HG02588 (cell line): ENCODE data around the gene GLS2.
"Not testable (repeated sequence)": the region's sequence is repeated elsewhere in the genome, so short reads cannot be mapped to it uniquely, and the experiment has no call there.

Experiments used
- ATAC-seq: cut with Tn5 transposase; IDR thresholded peaks from one replicate; pipeline ENCODE4 v1.9.1; 2021; ENCODE audit warnings: mild to moderate bottlenecking, moderate library complexity; ENCODE audit not compliant: unreplicated experiment

GLS2 gene

DNA sequence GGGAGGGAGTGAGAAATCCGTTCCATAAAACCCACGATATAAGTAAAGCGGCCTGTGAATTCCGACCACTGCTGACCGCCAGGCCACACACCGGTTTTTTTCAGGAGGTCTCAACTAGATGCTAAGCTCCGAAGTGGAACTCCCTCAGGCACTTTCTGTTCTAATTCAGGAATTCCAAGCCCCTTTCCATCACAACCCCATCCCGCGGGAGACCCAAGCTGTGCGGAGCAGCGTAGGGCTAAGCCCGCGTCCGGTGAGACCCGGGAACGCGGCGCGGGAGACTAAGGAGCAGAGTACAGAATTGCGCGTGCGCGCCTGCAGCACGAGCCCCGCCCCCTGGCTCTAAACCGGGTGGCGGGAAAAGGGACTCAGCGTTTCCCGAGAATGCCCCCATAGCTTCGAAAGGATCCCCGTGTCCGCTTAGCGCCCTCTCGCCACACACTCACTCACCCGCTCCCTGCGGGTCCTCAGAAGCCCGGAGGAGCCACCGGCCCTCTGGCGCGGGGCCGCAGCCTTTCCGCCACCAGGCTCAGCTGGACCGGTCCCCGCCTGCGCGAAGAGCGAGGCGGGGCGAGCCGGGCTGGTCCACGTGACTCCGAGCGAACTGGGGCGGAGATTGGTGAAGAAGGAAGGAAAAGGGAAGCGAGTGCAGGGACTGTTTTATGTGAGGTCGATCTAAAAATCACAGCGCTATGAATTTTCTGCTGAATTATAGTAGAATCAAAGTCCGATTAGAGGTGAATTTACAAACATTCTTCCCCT, 38.9 kb downstream of the GLS2 start, which contains the start of gene TIMELESS:
TIMELESS (minus strand) TSS at position 567 of the 762 bp plus-strand sequence. CDS start 15,256 bp downstream, outside the sequence.
- ATAC-seq = peak; percentile 92

DNA sequence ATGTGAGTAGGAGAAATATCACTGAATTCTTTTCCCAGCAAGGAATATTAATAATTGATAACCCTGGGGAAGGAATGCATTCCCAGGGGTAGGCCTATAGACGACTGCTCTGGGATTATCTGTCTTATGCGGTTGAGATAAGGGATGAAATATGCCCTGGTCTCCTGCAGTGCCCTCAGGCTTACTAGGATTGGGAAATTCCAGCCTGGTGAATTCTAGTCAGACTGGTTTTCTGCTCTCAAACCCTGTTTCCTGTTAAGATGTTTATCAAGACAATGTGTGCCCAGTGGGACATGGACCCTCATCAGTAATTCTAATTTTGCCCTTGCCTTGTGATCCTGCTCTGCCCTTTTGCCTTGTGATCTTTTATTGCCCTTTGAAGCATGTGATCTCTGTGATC, 44.8 kb downstream of the GLS2 start:
- ATAC-seq = not testable (repeated sequence)

DNA sequence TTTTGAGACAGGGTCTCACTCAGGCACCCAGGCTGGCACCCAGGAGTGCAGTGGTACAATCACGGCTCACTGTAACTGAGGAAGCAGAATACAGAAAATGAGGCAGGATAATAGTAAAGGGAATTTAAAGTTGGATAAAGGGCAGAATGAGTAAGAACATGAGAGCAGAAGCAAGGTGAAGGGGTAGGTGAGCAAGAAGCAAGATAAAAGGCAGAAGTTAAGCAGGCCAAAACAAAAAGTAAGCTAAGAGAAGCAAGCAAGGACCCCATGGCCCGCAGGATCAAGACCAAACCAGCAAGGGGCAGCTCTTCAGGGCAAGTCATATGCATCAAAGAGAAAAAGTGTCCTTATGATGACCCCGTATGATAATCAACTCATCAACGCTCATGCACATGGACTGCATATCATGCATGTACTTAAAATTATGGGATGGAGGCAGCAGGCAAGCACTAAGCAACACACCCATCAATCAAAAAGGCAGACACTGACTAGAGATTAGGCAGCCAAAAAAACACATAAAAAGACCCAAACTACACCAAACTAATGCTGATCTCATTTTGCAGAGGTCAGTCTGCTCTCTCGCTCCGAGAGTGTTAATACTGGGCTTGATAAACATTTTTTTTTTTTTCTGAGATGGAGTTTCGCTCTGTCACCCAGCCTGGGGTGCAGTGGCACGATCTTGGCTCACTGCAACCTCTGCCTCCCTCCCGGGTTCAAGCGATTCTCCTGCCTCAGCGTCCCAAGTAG, 50.4 kb downstream of the GLS2 start:
- ATAC-seq = no peak

DNA sequence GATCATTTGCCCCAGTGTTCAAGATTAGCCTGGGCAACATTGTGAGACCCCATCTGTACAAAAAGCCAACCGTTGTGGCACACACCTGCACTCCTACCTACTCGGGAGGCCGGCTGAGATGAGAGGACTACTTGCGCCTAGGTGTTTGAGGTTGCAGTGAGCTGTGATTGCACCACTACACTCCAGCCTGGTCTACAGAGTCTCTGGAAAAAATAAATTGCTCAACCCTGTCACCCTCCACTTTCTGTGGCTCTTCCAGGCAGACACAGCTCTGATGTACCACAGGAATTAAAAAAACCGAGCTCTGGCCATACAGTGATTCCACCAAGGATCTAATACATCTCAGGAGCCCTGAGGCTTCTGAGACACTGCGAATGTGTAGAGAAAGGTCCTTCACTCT, 53.1 kb downstream of the GLS2 start:
- ATAC-seq = no peak

DNA sequence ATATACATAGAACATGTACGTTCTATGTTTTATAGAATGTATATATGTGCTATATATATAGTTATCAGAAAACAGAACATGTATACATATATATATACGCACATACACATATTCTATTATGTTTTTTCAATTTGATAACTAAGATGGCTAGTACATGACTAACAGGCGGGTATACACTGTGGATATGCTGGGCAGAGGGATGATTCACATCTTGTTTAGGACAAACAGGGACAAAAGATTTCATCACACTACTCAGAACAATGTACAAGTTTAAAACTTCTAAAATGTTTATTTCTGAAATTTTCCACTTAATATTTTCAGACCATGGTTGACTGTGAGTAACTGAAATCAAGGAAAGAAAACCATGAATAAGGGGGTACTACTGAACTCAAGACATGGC, 56.1 kb downstream of the GLS2 start:
- ATAC-seq = no peak

DNA sequence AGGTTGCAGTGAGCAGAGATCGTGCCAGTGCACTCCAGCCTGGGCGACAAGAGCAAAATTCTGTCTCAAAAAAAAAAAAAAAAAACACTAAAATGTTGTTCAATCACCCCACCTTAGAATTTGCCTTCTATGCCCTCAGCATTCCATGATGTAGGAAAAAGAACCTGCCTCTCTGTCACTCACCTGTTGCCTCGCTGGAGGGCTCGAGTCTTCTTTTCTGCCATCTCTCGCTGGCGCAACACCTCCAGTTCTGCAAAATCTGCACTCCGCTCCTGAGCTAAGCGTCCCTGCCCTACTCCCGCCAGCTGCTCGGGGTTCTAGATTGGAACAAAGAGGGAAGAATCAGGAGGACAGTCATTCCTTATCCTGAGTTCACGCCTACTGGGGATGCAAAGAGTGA, 56.7 kb downstream of the GLS2 start:
- no peak for ATAC-seq

DNA sequence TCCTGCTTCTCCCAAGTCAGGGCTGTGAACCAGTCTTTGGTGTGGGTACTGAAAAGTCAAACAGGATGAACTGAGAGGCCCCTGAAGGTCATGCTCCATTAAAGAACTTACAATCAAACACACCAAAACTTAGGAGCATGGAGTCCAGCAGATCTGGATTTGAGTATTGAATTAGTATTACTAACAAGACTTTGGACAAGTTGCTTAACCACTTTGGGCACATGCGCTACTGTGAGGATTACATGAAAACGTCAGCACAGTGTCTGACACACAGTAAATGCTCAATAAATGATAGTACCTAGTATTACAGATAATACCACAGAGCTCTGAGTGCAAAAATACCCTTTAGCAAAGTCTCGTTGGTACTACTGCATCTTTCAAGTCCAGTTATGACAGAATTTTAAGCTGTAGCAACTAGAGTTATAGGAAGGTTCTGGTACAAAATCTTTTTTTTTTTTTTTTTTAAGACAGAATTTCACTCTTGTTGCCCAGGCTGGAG, 62.0 kb downstream of the GLS2 start:
- no peak for ATAC-seq

DNA sequence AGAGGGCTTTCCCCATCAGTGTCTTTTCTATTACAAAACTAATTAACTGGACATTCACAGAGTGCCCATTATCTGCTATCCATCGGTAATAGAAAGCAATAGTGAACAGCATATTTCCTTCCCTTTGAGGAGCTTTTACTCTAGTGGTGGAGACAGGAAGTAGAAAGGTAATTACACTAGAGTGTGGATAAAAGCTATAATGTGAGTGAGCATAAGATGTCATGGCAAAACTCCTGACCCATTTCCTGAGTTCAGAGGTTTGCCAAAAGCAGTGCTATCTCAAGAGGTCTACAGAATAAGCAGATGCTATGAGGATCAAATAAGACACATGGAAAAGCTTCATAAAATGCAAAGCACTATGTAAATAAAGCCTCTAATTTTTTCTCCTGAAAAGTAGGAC, 62.8 kb downstream of the GLS2 start:
- no peak for ATAC-seq
